Liver (tissue), 9 donors: Measurements from ENCODE around the gene MFSD6. TPM values are rescaled to one million over a fixed set of nuclear protein-coding genes. Genes with fewer than 3 reads are reported as not detected.

ENCODE experiments used
- DNase-seq: peaks from one replicate; pipeline ENCODE4 v3.0.0-alpha.2; 2017; ENCODE audit warnings: low spot score
- H3K27ac ChIP-seq, 2 donors: one replicate each; pipeline ENCODE4 v1.7.0; 2013; ENCODE audit warnings: inconsistent platforms in 2 of 2, low read length in 2 of 2, control low read depth in 1 of 2, low read depth in 1 of 2, mild to moderate bottlenecking in 1 of 2
- H3K27me3 ChIP-seq, 4 donors: one replicate each; pipeline versions ENCODE4 v1.6.1 to v1.7.0; 2013; ENCODE audit warnings: low read length in 3 of 4, inconsistent platforms in 1 of 4, mild to moderate bottlenecking in 1 of 4, moderate library complexity in 1 of 4; ENCODE audit not compliant: control insufficient read depth in 4 of 4, insufficient read depth in 4 of 4
- H3K36me3 ChIP-seq, 4 donors: one replicate each; pipeline versions ENCODE4 v1.6.1 to v1.7.0; 2013; ENCODE audit warnings: low read length in 3 of 4, mild to moderate bottlenecking in 3 of 4, low read depth in 1 of 4, moderate library complexity in 1 of 4; ENCODE audit not compliant: control insufficient read depth in 4 of 4, insufficient read depth in 3 of 4
- H3K4me1 ChIP-seq, 4 donors: one replicate each; pipeline versions ENCODE4 v1.6.1 to v1.7.0; 2013; ENCODE audit warnings: low read length in 3 of 4, mild to moderate bottlenecking in 3 of 4, moderate library complexity in 1 of 4; ENCODE audit not compliant: control insufficient read depth in 4 of 4, insufficient read depth in 4 of 4
- H3K4me3 ChIP-seq, 3 donors: one replicate each; pipeline versions ENCODE4 v1.6.1 to v1.7.0; 2013; ENCODE audit warnings: low read length in 3 of 3, control low read depth in 1 of 3, low read depth in 1 of 3, mild to moderate bottlenecking in 1 of 3
- H3K9ac ChIP-seq, 2 donors: one replicate each; pipeline ENCODE4 v1.7.0; 2013; ENCODE audit warnings: low read length in 2 of 2, mild to moderate bottlenecking in 2 of 2, moderate library complexity in 2 of 2, control low read depth in 1 of 2, low read depth in 1 of 2
- H3K9me3 ChIP-seq, 4 donors: one replicate each; pipeline versions ENCODE4 v1.6.1 to v1.7.0; 2013; ENCODE audit warnings: low read length in 3 of 4; ENCODE audit not compliant: control insufficient read depth in 4 of 4
- EGR1 ChIP-seq, 2 donors: IDR thresholded peaks; 2 replicates each; pipeline ENCODE4 v1.6.1; 2016 to 2018; ENCODE audit warnings: antibody characterized with exemption in 2 of 2, low read depth in 2 of 2
- FOXA1 ChIP-seq: IDR thresholded peaks from 2 replicates; pipeline ENCODE4 v1.6.1; 2016; ENCODE audit warnings: antibody characterized with exemption
- FOXA2 ChIP-seq: IDR thresholded peaks from 2 replicates; pipeline ENCODE4 v1.6.1; 2016; ENCODE audit warnings: antibody characterized with exemption
- GABPA ChIP-seq, 2 donors: IDR thresholded peaks in 1 of 2; conservative IDR thresholded peaks in 1 of 2; 2 replicates each; pipeline ENCODE4 v1.6.1; 2016; ENCODE audit warnings: antibody characterized with exemption in 2 of 2, mild to moderate bottlenecking in 1 of 2, moderate library complexity in 1 of 2
- JUND ChIP-seq, 2 donors: IDR thresholded peaks; 2 replicates each; pipeline ENCODE4 v1.6.1; 2016; ENCODE audit warnings: antibody characterized with exemption in 2 of 2
- NR2F2 ChIP-seq: IDR thresholded peaks from 2 replicates; pipeline ENCODE4 v1.6.1; 2016; ENCODE audit warnings: antibody characterized with exemption
- RAD21 ChIP-seq, 2 donors: IDR thresholded peaks; 2 replicates each; pipeline ENCODE4 v1.6.1; 2016; ENCODE audit warnings: antibody characterized with exemption in 2 of 2, mild to moderate bottlenecking in 2 of 2
- RXRA ChIP-seq, 2 donors: IDR thresholded peaks; 2 replicates each; pipeline ENCODE4 v1.6.1; 2017 to 2018; ENCODE audit warnings: antibody characterized with exemption in 2 of 2, mild to moderate bottlenecking in 1 of 2
- TAF1 ChIP-seq: conservative IDR thresholded peaks from 2 replicates; pipeline ENCODE4 v1.6.1; 2016; ENCODE audit warnings: antibody characterized with exemption, mild to moderate bottlenecking
- YY1 ChIP-seq: IDR thresholded peaks from 2 replicates; pipeline ENCODE4 v1.6.1; 2016; ENCODE audit warnings: antibody characterized with exemption, mild to moderate bottlenecking
- WGBS: extraction: QIAGEN DNeasy Blood & Tissue Kit; methylation state at CpG from one replicate; pipeline ENCODE4 v1.1.7; 2013; 5-methylcytosine and 5-hydroxymethylcytosine counted together
- polyA plus RNA-seq, 2 donors: library from polyadenylated mRNA; stranded (reverse) in 1 of 2; unstranded in 1 of 2; fragments of 200-250 nt in 1 of 2; fragments of >200 nt in 1 of 2; fragmentation: Nextera tagmentation in 1 of 2; extraction: Ambion mirVana in 1 of 2; gene quantifications; one replicate each; pipeline versions ENCODE4 v1.2.1 to v1.2.3, GENCODE V29; 2013 to 2015
- total RNA-seq, 2 donors: library from RNA; depleted of rRNA; stranded (reverse); fragments of >200 nt; gene quantifications; one replicate each; pipeline ENCODE4 v1.2.3, GENCODE V29; 2014
- TF ChIP-seq, protein P1 (sequence below): fragments of 150-350 bp; IDR thresholded peaks from 2 replicates; pipeline ENCODE4 v1.5.1; 2017; ENCODE audit warnings: improper control_type of control experiment, low read depth, low read length; ENCODE audit not compliant: missing input control
- TF ChIP-seq, protein P2 (sequence below): IDR thresholded peaks from 2 replicates; pipeline ENCODE4 v1.6.1; 2016; ENCODE audit warnings: antibody characterized with exemption
- TF ChIP-seq, protein P3 (sequence below): IDR thresholded peaks from 2 replicates; pipeline ENCODE4 v1.6.1; 2016; ENCODE audit warnings: antibody characterized with exemption
- donor health status: healthy.
- donor health status: healthy.
- donor health status: healthy.
- donor health status: healthy.
- donor health status: healthy.

Gene MFSD6
- total and polyA plus RNA-seq, 4 donors, result 0.83 to 9.5 (median 2.4) TPM

DNA sequence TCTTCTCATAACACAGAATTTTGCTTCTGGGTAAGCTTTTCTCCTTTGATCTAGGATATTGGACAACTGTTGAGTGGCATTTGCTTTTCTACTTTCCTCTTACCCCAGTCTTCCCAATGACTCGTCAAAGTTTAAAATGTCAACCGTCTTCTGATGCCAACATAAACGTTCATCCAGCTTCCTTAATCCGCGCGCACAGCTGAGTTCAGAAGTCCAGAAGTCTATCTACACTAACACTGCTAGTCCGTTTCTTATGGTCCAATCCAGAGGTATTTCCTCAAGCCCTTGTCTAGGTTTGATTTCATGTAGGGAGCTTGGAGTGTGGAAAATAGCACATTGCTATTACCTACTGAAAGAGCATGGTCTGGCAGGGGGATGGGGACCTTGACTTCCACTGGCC is 48.7 kb downstream of the MFSD6 start (continued):
- TF ChIP-seq, protein P1, sequence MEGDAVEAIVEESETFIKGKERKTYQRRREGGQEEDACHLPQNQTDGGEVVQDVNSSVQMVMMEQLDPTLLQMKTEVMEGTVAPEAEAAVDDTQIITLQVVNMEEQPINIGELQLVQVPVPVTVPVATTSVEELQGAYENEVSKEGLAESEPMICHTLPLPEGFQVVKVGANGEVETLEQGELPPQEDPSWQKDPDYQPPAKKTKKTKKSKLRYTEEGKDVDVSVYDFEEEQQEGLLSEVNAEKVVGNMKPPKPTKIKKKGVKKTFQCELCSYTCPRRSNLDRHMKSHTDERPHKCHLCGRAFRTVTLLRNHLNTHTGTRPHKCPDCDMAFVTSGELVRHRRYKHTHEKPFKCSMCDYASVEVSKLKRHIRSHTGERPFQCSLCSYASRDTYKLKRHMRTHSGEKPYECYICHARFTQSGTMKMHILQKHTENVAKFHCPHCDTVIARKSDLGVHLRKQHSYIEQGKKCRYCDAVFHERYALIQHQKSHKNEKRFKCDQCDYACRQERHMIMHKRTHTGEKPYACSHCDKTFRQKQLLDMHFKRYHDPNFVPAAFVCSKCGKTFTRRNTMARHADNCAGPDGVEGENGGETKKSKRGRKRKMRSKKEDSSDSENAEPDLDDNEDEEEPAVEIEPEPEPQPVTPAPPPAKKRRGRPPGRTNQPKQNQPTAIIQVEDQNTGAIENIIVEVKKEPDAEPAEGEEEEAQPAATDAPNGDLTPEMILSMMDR, result no peak
- TF ChIP-seq GABPA (IDR thresholded peaks at IDR 0.05 in 1 of 2, conservative IDR thresholded peaks at IDR 0.05 in 1 of 2), result no peak
- TF ChIP-seq FOXA2, result no peak
- TF ChIP-seq JUND (IDR thresholded peaks at IDR 0.05), result no peak
- no peak for TF ChIP-seq TAF1
- TF ChIP-seq NR2F2, result no peak
- TF ChIP-seq, protein P2, sequence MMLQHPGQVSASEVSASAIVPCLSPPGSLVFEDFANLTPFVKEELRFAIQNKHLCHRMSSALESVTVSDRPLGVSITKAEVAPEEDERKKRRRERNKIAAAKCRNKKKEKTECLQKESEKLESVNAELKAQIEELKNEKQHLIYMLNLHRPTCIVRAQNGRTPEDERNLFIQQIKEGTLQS, result no peak

DNA sequence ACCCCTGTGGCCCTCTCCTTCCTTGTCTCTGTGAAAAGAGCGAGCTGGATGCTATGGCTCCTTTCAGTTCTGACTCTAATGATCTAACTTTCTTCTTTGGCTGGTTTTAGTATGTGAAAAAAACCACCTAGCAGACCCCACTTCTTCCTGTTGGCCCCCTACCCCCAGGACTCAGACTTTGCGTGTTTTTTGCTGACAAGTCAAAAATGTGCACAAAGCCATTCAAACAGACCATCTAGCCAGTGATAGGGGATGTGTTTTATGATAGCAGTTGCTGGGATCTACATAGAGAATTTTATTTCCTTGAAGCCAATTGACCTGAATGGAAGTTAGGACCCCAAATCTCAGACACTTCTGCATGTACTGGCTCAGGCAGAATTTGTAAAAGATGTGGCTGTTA is 49.1 kb downstream of the MFSD6 start:
- H3K9me3 ChIP-seq, result no peaks in the 10 kb centered on the region
- TF ChIP-seq RXRA (IDR thresholded peaks at IDR 0.05) (no peak), YY1 (no peak), EGR1 (IDR thresholded peaks at IDR 0.05; ENCODE audit: low read depth in 2 of 2) (no peak), RAD21 (IDR thresholded peaks at IDR 0.05) (no peak), TAF1 (no peak), FOXA1 (no peak)
- TF ChIP-seq, protein P1, result no peak
- TF ChIP-seq, protein P3, sequence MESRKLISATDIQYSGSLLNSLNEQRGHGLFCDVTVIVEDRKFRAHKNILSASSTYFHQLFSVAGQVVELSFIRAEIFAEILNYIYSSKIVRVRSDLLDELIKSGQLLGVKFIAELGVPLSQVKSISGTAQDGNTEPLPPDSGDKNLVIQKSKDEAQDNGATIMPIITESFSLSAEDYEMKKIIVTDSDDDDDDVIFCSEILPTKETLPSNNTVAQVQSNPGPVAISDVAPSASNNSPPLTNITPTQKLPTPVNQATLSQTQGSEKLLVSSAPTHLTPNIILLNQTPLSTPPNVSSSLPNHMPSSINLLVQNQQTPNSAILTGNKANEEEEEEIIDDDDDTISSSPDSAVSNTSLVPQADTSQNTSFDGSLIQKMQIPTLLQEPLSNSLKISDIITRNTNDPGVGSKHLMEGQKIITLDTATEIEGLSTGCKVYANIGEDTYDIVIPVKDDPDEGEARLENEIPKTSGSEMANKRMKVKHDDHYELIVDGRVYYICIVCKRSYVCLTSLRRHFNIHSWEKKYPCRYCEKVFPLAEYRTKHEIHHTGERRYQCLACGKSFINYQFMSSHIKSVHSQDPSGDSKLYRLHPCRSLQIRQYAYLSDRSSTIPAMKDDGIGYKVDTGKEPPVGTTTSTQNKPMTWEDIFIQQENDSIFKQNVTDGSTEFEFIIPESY, result no peak
- TF ChIP-seq, protein P2, result no peak
- H3K36me3 ChIP-seq, result no peaks in the 10 kb centered on the region

DNA sequence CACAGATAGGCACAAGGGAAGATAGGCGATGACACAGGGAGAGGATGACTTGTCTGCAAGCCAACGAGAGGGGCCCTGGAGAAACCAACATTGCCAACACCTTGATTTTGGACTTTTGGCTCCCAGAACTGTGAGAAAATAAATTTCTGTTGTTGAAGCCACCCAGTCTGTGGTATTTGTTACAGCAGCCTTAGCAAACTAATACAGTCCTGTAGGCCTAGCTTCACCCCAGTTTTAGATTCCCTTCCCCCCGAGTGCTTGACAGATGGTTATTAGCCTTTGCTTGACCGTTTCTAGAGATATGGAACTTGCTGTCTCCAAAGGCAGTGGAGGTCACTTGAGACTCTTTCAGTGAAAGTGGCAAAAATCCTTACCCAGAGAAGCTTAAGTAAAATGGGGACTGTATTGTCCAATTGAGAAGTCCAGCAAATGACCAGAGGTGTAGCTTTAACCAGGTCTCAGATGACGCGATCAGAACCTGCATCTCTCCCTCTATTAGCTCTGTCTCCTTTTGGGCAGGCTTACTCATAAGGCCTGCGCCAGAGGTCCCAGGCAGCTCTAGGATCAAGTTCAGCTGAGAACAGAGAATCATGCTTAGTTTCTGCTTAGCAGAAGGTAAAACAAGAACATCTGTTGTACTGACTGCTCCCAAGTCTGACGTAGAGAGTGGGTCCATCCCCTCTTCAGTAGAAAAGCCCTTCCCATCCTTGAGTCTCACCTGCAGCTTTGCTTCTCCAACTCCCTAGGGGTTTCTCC is 50.4 kb downstream of the MFSD6 start:
- H3K36me3 ChIP-seq, result no peaks in the 10 kb centered on the region
- H3K9me3 ChIP-seq, result no peaks in the 10 kb centered on the region
- H3K27ac ChIP-seq, result no peak overlapping the region
- 88% methylated on average over 8 of the region's 8 CpGs for WGBS
- TF ChIP-seq EGR1 (IDR thresholded peaks at IDR 0.05; ENCODE audit: low read depth in 2 of 2) (no peak), RXRA (IDR thresholded peaks at IDR 0.05) (no peak)
- TF ChIP-seq, protein P2, result no peak
- no peaks in the 10 kb centered on the region for H3K4me1 ChIP-seq
- DNase-seq, result no peak
- H3K9ac ChIP-seq, result no peak overlapping the region
- no peak overlapping the region for H3K4me3 ChIP-seq
- no peaks in the 10 kb centered on the region for H3K27me3 ChIP-seq

More for the DNA sequence above, 49.1 kb downstream of the MFSD6 start:
- 96% methylated on average over 2 of the region's 2 CpGs for WGBS
- H3K27me3 ChIP-seq, result no peaks in the 10 kb centered on the region
- H3K9ac ChIP-seq, result no peak overlapping the region
- H3K4me1 ChIP-seq, result no peaks in the 10 kb centered on the region
- no peak overlapping the region for H3K4me3 ChIP-seq
- DNase-seq, result no peak
- H3K27ac ChIP-seq, result no peak overlapping the region
